ENCODE measurements around the gene TRIM5. TPM values are rescaled to one million over a fixed set of nuclear protein-coding genes. Genes with fewer than 3 reads are reported as not detected.

TRIM5 gene
- total RNA-seq, 4 donors from 2014 or later: 12.6 to 15.7 (median 14.9) TPM

GRCh38 chr11:5643585-5643984 lies 41.3 kb downstream of the TRIM5 start:
- TF ChIP-seq POLR2A (IDR thresholded peaks at IDR 0.05): no peak
- TF ChIP-seq CTCF (IDR thresholded peaks at IDR 0.05): no peak
- Histone ChIP-seq H3K36me3 (peaks cover 0 to 58% (median 0%) of the 10 kb centered on the region in 3 donors), H3K27me3 (no peaks in the 10 kb centered on the region), H3K9me3 (no peaks in the 10 kb centered on the region), H3K4me1 (no peaks in the 10 kb centered on the region), H3K4me3 (no peak overlapping the region), H3K27ac (no peak overlapping the region)
- intact Hi-C loops (cut with DNase I): no loop called here
- no peak for DNase-seq

GRCh38 chr11:5639953-5640352 lies 44.9 kb downstream of the TRIM5 start:
- no peaks in the 10 kb centered on the region for H3K27me3 ChIP-seq
- H3K4me3 ChIP-seq: no peak overlapping the region
- TF ChIP-seq POLR2A (IDR thresholded peaks at IDR 0.05) (no peak), CTCF (IDR thresholded peaks at IDR 0.05) (no peak)
- H3K27ac ChIP-seq: no peak overlapping the region
- H3K9me3 ChIP-seq: no peaks in the 10 kb centered on the region
- intact Hi-C loops (cut with DNase I): no loop called here
- no peaks in the 10 kb centered on the region for H3K4me1 ChIP-seq
- peaks cover 0 to 92% (median 0%) of the 10 kb centered on the region in 3 donors for H3K36me3 ChIP-seq
- WGBS, 2 donors: 50 to 62% methylated on average over 1 of the region's 1 CpG
- DNase-seq: no peak

- H3K4me1 ChIP-seq: no peaks in the 10 kb centered on the region
- no peaks in the 10 kb centered on the region for H3K27me3 ChIP-seq
Observed at GRCh38 chr11:5631969-5632635, 52.8 kb downstream of the TRIM5 start.

GRCh38 chr11:5631417-5631816 lies 53.5 kb downstream of the TRIM5 start:
- no peak overlapping the region for H3K27ac ChIP-seq
- H3K9me3 ChIP-seq: no peaks in the 10 kb centered on the region
- TF ChIP-seq CTCF (IDR thresholded peaks at IDR 0.05): no peak
- TF ChIP-seq POLR2A (IDR thresholded peaks at IDR 0.05): no peak
- 74 to 88% methylated on average over 2 of the region's 2 CpGs for WGBS, 2 donors
- no peak overlapping the region for H3K4me3 ChIP-seq
- H3K36me3 ChIP-seq: peaks cover 0 to 42% (median 0%) of the 10 kb centered on the region in 3 donors
- intact Hi-C loops (cut with DNase I): no loop called here
- H3K4me1 ChIP-seq: peaks cover 0 to 4% (median 0%) of the 10 kb centered on the region in 3 donors
- no peaks in the 10 kb centered on the region for H3K27me3 ChIP-seq
- DNase-seq: no peak

More at GRCh38 chr11:5631969-5632635, 52.8 kb downstream of the TRIM5 start:
- Histone ChIP-seq H3K4me3 (no peak overlapping the region), H3K9me3 (no peaks in the 10 kb centered on the region), H3K27ac (no peak overlapping the region), H3K36me3 (peaks cover 0 to 47% (median 0%) of the 10 kb centered on the region in 3 donors)
- no peak for TF ChIP-seq CTCF (IDR thresholded peaks at IDR 0.05)
- no peak for TF ChIP-seq POLR2A (IDR thresholded peaks at IDR 0.05)
- no peak for DNase-seq
- 59 to 80% methylated on average over 5 of the region's 5 CpGs for WGBS, 2 donors
- intact Hi-C loops (cut with DNase I): no loop called here

- H3K36me3 ChIP-seq: no peaks in the 10 kb centered on the region
- no peak for TF ChIP-seq CTCF (IDR thresholded peaks at IDR 0.05)
- TF ChIP-seq POLR2A (IDR thresholded peaks at IDR 0.05): no peak
- WGBS, 2 donors: 59 to 69% methylated on average over 5 of the region's 5 CpGs
- intact Hi-C loops (cut with DNase I): no loop called here
- no peaks in the 10 kb centered on the region for H3K9me3 ChIP-seq
- H3K4me1 ChIP-seq: peaks cover 8 to 44% (median 13%) of the 10 kb centered on the region in 3 donors
- no peak overlapping the region for H3K4me3 ChIP-seq
- H3K27ac ChIP-seq: no peak overlapping the region
- no peaks in the 10 kb centered on the region for H3K27me3 ChIP-seq
- no peak for DNase-seq
Observed at GRCh38 chr11:5626196-5626595, 58.7 kb downstream of the TRIM5 start.

Measured in esophagus squamous epithelium (tissue), 5 donors.